Stimulated activated CD8-positive, alpha-beta memory T cell treated with anti-CD3 and anti-CD28 coated beads, Interleukin-7, amount 100 ng/mL, for 24 hours (primary cell): ENCODE results near the gene UBXN4.
A peak's percentile ranks its signal among the peaks of the same experiment; 100 is the strongest.
"Not testable (repeated sequence)": the region's sequence is repeated elsewhere in the genome, so short reads cannot be mapped to it uniquely, and the experiment has no call there.

ENCODE experiments used
- DNase-seq: peaks from one replicate; pipeline ENCODE4 v3.0.0-alpha.2; 2020; ENCODE audit warnings: low read depth

The UBXN4 gene

GRCh38 chr2:135762530-135762929 lies 20.9 kb downstream of the UBXN4 start:
- DNase-seq: no peak

DNA sequence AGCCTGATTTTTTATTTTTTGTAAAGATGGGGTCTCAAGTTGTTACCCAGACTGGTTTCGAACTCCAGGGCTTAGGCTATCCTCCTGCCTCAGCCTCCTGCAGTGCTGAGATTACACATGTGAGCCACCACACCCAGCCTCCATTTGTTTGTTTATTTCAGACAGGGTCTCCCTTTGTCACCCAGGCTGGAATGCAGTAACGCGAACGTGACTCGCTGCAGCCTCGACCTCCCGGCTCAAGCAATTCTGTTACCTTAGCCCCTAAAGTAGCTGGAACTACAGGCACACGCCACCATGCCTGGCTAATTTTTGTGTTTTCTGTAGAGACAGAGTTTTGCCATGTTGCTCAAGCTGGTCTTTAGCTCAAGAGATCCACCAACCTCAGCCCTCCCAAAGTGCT lies 27.2 kb downstream of the UBXN4 start:
- DNase-seq: no peak

- DNase-seq: no peak
Measured at GRCh38 chr2:135773319-135773718, 31.7 kb downstream of the UBXN4 start.

GRCh38 chr2:135773917-135774316 lies 32.3 kb downstream of the UBXN4 start:
- no peak for DNase-seq

GRCh38 chr2:135775420-135775819 lies 33.8 kb downstream of the UBXN4 start:
- DNase-seq: no peak

DNA sequence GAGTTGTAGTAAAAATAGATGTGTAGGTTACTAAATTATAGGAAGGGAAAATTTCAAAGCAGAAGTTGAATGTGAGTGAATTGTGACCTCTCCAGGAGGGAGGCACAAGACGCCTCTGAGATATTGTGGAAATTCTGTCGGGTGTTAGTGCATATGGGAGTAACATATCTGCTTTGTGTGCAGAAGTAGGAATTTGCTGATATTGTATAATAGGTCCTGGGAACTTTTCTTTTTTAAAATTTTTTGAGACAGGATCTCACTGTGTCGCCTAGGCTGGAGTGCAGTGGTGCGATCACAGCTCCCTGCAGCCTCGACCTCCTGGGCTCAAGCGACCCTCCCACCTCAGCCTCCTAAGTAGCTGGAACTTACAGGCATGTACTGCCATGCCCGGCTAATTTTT lies 34.7 kb downstream of the UBXN4 start:
- DNase-seq: no peak

- DNase-seq: no peak
Measured at GRCh38 chr2:135782231-135782630, 40.6 kb downstream of the UBXN4 start.

DNA sequence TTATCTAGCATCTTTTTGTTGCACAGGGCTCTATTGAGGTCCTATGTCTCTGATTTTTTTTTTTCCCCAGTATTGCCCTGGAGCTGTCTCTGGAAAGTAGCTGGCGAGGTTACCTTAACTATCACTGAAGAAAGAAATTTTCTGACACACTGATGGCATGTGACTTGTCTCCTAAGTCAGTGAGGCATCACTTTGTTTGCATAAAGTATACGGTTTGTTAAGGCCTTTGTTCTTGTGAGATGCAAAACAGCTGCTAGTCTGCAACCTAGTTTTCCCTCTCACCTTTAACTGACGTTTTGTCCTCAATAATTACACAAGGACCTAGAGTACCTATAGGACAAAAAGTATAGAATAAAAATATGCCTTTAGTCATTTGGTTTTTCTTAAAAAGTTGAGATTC lies 41.8 kb downstream of the UBXN4 start:
- no peak for DNase-seq

GRCh38 chr2:135785032-135785431 lies 43.4 kb downstream of the UBXN4 start:
- DNase-seq: no peak

DNA sequence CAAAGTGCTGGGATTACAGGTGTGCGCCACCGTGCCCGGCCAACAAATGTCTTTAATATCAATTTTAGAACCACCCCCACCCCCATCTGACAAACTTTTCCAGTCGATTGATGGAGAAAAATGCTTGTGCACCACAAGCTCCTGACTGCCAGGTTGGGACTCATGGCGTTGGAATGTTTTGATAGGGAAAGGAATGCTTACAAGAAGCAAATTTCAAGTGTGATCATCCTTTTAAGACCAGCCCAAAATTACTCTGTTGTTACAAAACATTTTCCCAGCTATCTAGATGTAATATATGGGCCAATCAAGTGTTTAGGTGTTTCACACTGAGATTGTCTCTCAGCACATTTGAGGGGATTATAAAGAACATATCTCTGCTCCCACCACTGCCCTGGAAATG lies 45.2 kb downstream of the UBXN4 start:
- DNase-seq: no peak

GRCh38 chr2:135790423-135790822 lies 48.8 kb downstream of the UBXN4 start:
- DNase-seq: no peak

DNA sequence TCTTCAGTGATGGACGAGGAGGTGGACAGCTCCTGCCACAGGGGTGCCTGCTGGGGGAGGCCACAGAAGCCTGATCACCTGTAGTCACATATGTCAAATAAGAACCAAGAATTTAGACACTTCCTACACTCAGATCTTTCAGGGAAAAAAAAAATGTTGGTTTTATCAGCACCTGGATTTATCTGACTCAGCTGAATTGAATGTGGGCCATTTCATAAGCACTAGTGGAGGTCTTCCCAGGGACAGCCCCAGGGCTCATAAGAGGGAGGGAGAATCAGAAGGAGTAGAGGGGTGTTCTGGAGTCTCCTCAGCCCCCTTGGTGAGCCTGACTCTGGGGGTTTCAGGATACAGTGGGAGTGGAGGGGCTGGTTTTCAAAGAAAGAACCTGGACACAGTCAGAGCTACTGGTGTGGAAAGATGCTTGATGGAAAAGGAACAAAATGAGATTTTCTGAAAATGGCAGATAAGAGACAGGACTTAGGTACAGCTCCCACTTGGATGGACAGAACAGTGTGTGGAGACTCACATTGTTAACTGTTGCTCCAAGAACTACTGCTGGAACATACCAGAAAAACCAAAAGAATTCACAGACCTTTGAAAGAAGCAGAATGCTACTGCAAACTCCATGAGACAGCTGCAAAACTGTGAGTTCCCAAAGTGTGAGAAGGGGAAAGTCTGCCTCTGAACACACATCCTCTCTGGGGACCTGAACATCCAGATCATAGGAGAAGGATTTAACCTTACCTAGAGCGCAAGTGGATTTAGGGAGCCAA lies 49.9 kb downstream of the UBXN4 start:
- no peak for DNase-seq

DNA sequence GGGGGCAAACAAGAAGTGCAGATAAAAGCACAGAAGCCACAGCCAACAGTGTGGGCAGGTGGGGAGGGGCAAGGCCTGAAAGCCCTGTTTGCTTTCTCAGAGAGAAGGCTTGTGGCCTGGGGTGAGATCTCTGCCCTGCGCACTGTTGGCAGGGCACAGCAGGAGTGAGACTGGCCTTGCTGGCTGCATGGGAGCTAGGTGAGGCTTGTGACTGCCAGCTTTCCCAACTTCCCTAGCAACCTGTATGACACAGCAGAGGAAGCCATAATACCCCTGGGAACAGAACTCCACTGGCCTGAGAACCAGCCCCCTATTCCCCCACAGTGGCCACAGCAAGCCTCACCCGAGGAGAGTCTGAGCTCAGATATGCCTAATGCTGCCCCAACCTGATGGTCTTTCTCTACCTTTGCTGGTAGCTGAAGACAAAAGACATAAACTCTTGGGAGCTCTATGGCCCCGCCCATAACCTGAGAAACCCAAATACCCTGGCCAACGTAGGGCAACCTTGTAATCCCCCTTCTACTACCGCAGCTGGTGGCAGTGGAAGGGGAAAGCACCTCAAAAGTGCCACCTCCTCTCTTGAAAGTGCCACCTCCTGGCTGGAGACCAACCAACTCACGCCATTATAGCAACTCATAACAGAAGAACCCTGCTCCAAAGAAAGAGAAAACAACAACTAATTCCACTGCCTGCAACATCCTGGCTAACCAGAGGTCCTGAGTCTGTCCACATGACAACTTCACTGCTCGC lies 50.9 kb downstream of the UBXN4 start:
- DNase-seq: no peak

GRCh38 chr2:135795641-135796040 lies 54.0 kb downstream of the UBXN4 start:
- not testable (repeated sequence) for DNase-seq

DNA sequence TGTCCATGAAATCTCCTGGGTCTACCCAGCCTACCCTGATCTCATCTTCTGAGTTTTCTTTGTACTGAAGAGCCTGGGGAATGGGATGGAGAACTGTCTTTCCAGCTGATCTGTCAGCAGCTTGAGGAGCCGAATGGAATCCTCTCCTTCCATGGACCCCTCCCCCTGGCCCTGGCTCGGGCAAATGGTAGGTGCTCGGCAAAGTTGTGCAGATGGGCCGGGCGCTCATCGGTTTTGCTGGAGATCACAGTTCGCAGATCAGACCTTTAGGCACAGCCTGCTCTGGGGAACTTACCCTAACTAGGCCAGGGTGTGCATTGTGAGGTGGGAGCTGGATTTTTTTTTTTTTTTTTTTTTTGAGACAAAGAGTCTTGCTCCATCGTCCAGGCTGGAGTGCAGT lies 55.0 kb downstream of the UBXN4 start:
- no peak for DNase-seq

DNA sequence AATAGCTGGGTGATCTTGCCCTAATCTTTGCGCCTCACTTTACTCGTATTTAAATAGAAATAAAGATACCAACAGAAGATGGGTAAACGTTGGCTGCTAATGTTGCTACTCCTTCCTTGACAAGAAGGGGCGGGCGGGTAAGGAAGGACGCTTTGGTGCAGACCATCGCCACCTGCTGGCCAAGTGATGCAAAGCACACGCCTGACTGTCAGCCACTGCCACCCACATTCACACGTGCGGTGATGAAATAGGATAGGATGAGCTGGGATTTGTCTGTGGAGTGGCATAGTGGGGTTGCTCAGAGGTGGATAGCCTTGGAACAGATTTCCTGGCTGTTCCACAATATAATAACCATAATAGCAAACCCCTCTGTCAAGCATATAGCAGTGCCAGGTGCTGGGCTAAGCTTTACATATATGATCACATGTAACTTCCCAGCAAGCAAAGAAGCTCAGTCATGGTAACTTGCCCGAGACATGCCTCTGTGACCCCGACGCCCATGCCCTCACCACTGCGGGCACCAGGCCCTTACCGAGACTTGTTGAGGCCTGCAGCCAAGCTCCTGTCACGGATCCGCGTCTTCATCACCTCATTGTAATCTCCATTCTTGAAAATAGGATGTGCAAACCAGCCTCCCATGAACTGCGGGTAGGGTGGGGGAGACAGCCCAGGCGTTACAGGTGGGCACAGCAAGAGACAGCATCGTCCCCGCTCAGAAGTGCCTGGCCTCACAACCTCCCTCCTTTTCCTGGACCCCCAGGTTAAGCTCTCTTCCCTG lies 56.0 kb downstream of the UBXN4 start:
- peak; percentile 70 for DNase-seq

GRCh38 chr2:135798275-135798705 lies 56.6 kb downstream of the UBXN4 start:
- no peak for DNase-seq

DNA sequence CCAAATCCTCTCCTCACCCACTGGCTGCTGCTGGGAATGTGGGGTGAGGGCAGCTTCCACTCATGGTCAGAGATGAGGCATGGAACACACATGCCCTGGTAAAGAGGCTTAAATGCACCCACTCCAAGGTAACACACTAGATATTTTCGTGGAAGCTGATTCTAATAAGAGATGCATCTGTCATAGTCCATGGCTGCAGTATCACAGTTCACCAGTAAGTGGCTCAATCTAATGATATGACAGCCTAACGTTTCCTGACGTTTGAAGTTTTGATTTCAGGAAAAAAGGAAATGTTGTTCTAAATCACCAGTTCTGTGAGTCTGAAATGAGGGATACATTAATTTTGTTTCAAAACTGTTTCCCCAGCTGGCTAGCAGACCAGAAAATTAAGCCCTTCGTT lies 57.1 kb downstream of the UBXN4 start:
- DNase-seq: no peak

GRCh38 chr2:135799738-135800137 lies 58.1 kb downstream of the UBXN4 start:
- no peak for DNase-seq

- DNase-seq: no peak
Measured at GRCh38 chr2:135800513-135801460, 59.1 kb downstream of the UBXN4 start.

GRCh38 chr2:135802350-135802749 lies 60.7 kb downstream of the UBXN4 start:
- no peak for DNase-seq

DNA sequence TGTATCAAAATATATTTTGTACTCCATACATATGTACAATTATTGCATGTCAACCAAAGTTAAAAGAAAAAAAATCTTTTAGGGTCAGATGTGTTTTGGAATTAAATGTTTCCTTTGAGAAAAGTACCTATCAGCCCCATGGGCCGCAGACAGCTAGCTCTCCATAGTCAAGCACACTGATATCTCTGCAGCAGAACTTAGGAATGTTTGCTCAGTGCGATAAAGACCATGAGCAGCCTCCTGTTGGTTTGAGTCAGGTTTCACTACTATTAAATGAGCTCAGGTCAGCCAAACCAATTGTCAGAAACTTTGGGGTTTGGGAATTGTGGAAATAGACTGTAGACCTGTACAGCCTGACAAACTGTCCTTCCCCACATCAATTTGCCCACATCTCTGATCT lies 61.6 kb downstream of the UBXN4 start:
- no peak for DNase-seq
